GM13976 (cell line): ENCODE results near the gene KRTAP10-2.
"Not testable (repeated sequence)": the region's sequence is repeated elsewhere in the genome, so short reads cannot be mapped to it uniquely, and the experiment has no call there.

Source experiments
- DNase-seq: peaks from one replicate; pipeline ENCODE4 v3.0.0; 2012; ENCODE audit warnings: low spot score
- CTCF ChIP-seq: IDR thresholded peaks from 2 replicates; pipeline ENCODE4 v1.5.1; 2012; ENCODE audit warnings: borderline replicate concordance, mild to moderate bottlenecking; ENCODE audit not compliant: insufficient read depth; ENCODE audit errors: extremely low read depth, missing control alignments, control extremely low read depth
- in situ Hi-C: fragments of 300-500 bp; cut with MboI; formaldehyde crosslinking; loops from one replicate; pipeline ENCODE4 v1.12.0; 2022; ENCODE audit warnings: low sequenced_read_pairs, mixed read lengths, inconsistent platforms; ENCODE audit not compliant: unreplicated experiment

Gene KRTAP10-2

GRCh38 chr21:44595524-44595923 lies 44.2 kb upstream of the KRTAP10-2 start:
- in situ Hi-C loops: no loop called here
- no peak for DNase-seq
- no peak for TF ChIP-seq CTCF

- in situ Hi-C loops: no loop called here
- TF ChIP-seq CTCF: no peak
- DNase-seq: no peak
Observed at GRCh38 chr21:44594406-44594916, 43.2 kb upstream of the KRTAP10-2 start.

- in situ Hi-C loops: no loop called here
- no peak for TF ChIP-seq CTCF
- no peak for DNase-seq
Observed at GRCh38 chr21:44593598-44594405, 42.5 kb upstream of the KRTAP10-2 start.

GRCh38 chr21:44592446-44593311 lies 41.4 kb upstream of the KRTAP10-2 start, which contains the start of gene KRTAP10-6:
Gene KRTAP10-6 (minus strand): TSS chr21:44592505. CDS start chr21:44592484, 21 bp downstream.
- in situ Hi-C loops: no loop called here
- TF ChIP-seq CTCF: no peak
- DNase-seq: peak; percentile 27

- in situ Hi-C loops: not testable (repeated sequence)
Observed at GRCh38 chr21:44591801-44592130, 40.5 kb upstream of the KRTAP10-2 start.

GRCh38 chr21:44590897-44591800 lies 39.8 kb upstream of the KRTAP10-2 start:
- DNase-seq, in situ Hi-C loops: not testable (repeated sequence)

More at GRCh38 chr21:44591801-44592130, 40.5 kb upstream of the KRTAP10-2 start:
- not testable (repeated sequence) for DNase-seq

- in situ Hi-C loops: no loop called here
- no peak for DNase-seq
- no peak for TF ChIP-seq CTCF
Observed at GRCh38 chr21:44590311-44590721, 39.0 kb upstream of the KRTAP10-2 start.
